GM18951 (cell line): ENCODE data around the gene NT5DC3.
"Not testable (repeated sequence)": the region's sequence is repeated elsewhere in the genome, so short reads cannot be mapped to it uniquely, and the experiment has no call there.

Experiments used
- POLR2A ChIP-seq: IDR thresholded peaks from 4 replicates; pipeline ENCODE4 v1.6.1; 2011; ENCODE audit warnings: mild to moderate bottlenecking; ENCODE audit not compliant: insufficient read length, insufficient read depth; ENCODE audit errors: extremely low read depth
- in situ Hi-C: fragments of 300-500 bp; cut with MboI; formaldehyde crosslinking; loops from one replicate; pipeline ENCODE4 v1.12.0; 2022; ENCODE audit warnings: low sequenced_read_pairs, mixed read lengths, inconsistent platforms; ENCODE audit not compliant: unreplicated experiment

The NT5DC3 gene

GRCh38 chr12:103819892-103820291 is 21.1 kb downstream of the NT5DC3 start:
- in situ Hi-C loops: no loop called here
- TF ChIP-seq POLR2A: no peak

DNA sequence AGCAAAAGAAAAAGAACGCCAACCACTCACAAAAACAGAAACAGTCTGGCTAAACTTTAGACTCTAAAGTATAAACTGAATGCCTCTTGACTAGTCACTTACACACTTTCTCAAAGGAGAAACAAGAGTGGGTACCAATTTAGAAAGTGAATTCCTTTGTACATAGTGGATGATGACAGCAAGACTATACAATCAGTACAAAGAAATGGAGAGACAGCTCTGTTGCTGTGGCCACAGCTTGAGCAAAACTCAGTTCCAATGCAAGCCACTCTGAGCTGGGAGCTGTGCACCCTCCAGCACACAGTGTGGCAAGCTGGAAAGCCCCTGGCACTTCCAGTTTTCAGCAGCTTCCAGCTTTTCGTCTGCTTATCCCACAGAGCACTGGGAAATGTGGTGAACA is 21.7 kb downstream of the NT5DC3 start:
- in situ Hi-C loops: no loop called here
- no peak for TF ChIP-seq POLR2A

DNA sequence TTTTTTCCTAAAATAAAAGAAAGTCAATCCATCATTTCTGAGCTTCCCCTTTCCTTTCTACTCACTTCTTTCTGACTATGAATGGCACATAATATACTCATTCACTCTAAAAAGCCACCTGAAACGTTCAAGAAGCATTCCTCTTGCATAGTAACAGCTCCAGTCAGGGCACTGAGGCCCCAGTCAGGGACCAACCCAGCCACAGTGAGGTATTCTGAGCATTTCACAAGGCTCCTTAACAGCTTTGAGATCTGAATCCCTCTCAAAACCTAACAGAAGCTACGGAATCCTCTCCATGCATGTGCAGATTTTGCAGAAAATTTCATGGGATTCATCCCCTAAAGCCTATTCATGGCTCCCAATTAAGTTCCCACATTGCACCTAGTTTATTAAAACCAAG is 23.2 kb downstream of the NT5DC3 start:
- TF ChIP-seq POLR2A: no peak
- in situ Hi-C loops: no loop called here

- in situ Hi-C loops: no loop called here
- TF ChIP-seq POLR2A: no peak
Observed at GRCh38 chr12:103816663-103817062, 24.4 kb downstream of the NT5DC3 start.

GRCh38 chr12:103814436-103814835 is 26.6 kb downstream of the NT5DC3 start:
- TF ChIP-seq POLR2A: no peak
- in situ Hi-C loops: no loop called here

GRCh38 chr12:103813949-103814348 is 27.1 kb downstream of the NT5DC3 start:
- in situ Hi-C loops: no loop called here
- no peak for TF ChIP-seq POLR2A

DNA sequence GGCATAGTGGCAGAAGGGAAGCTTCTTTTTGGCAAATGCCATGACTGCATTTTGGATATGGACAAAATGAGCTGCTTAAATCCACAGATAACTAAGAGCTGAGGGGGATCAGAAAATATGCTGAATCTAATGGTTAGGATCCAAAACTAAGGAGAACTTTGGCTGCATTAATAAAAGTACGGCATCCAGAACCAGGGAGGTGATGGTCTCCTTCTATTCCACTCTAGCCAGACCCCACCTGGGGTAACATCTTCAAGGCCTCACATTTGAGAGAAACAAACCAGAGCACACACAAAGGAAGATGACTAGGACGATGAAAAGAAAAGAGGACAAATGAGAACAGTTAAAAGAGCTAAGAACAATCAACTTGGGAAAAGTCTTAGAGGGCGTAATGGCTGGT is 27.6 kb downstream of the NT5DC3 start:
- TF ChIP-seq POLR2A: no peak
- in situ Hi-C loops: no loop called here

DNA sequence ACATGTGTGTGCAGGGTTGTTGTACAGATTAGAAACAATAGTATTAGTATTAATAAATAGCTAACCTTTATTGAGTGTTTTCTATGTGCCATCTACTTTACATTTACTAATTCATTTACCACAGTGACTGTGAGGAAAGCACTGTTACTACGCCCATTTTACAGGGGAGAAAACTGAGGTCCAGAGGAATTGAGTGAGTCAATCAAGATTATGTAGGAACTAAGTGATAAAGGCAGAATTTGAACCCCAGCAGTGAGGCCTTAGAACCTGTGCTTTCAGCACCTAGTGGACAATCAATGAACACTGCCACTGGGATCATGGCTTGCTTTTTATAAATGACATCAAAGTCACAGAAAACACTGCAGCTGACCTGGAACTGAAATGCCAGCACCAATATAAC is 28.2 kb downstream of the NT5DC3 start:
- in situ Hi-C loops: no loop called here
- TF ChIP-seq POLR2A: no peak

DNA sequence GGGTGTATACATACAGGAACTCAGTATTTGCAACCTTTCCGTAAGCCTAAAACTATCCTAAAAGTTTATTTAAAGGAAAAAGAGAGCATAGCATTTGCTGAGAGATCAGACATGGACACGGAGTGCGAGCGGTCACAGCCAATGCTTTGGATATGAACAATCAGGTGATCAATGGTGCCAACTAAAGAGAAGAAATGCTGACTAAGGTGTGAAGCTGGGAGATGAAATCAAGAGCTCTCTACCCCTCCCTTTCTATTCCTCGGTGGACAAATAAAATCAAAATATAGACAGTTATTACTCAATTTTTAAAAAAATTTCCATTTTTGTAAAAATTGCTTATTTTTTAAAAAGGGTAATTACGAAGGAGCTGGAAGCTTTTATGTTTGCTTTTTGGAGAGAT is 29.2 kb downstream of the NT5DC3 start:
- no peak for TF ChIP-seq POLR2A
- in situ Hi-C loops: no loop called here

DNA sequence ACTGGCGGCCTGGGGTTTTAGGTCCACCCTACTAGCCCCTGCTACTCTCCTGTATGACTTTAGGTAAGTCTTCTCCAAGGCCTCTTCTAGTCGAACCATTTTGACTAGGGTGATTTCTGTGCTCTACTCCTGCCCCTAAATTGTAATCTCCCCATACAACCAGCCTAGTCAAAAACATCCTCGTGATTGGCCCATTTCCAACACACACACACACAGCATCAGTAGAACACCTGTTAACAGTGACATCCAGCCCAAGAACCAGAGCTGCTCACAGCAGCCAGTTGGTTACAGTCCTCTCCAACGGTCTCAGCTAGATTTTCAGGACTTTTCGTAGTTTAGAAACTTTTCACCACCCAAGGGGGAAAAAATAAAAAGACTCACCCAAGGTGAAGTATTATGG is 30.9 kb downstream of the NT5DC3 start:
- in situ Hi-C loops: no loop called here

DNA sequence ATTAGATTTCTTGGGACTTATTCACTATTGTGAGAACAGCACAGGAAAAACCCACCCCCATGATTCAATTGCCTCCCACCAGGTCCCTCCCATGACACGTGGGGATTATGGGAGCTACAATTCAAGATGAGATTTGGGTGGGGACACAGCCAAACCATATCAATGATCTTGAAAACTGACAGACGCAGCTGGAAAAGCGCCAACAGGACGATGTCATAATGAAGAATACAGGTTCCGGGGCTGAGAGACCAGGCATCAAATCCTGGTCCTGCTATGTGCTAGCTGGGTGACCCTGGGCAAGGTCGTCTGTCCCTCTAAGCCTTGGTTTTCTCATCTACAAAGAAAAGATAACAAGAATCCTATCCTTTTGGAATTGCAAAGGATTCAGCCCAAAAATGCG is 31.4 kb downstream of the NT5DC3 start:
- in situ Hi-C loops: not testable (repeated sequence)

More for the DNA sequence above, 30.9 kb downstream of the NT5DC3 start:
- no peak for TF ChIP-seq POLR2A

DNA sequence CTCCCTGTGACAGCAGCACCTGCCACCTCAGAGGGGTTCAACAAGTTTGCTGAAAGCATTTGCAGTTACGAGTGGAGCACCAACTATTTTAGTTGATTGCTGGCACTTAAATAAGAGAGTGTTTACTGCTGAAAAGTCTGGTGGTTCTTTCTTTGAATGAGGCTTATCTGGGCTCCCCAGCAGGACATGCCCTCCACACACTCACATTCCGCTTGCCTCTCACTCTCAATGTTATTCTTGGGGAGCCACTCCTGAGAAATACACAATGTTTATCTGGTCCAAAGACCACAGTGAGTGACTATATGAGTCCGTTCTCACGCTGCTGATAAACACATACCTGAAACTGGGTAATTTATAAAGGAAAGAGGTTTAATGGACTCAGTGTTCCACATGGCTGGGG is 31.9 kb downstream of the NT5DC3 start:
- in situ Hi-C loops: no loop called here
- TF ChIP-seq POLR2A: no peak

DNA sequence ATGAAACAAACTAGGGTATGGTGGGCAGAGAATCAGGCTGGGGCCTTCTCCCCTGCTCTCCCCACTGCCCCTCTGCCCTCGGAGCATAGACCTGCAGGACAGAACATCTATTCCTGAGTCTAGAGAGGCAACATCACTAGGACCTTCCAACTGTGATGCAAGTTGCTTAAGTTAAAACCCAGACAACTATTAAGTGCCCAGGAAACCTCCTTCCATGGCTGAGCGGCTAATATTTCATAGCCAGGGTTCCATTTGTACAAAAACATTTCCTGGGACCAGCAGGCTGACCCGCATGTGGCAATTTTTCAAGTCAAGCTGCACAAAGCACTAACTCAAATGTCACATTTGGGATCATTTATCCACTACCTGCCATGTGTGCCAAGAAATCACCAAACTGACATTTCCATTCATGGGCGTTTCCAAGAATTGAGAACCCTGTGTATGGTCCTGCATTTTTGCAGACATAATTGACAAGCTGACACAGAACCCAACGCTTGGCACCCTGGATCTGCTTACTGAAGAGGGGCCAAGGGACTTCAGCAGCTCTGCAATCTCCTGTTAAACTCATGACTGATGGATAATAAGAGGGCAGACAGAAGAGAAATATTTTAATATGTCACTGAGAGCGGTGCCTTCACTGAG is 32.7 kb downstream of the NT5DC3 start:
- in situ Hi-C loops: no loop called here
- no peak for TF ChIP-seq POLR2A

- in situ Hi-C loops: no loop called here
Observed at GRCh38 chr12:103807561-103808238, 33.3 kb downstream of the NT5DC3 start.

More at GRCh38 chr12:103807561-103808238, 33.3 kb downstream of the NT5DC3 start:
- no peak for TF ChIP-seq POLR2A
